ENCODE measurements around the gene AGAP2.

The AGAP2 gene

GRCh38 chr12:57777911-57778310 lies 39.4 kb upstream of the AGAP2 start:
- no peaks in the 10 kb centered on the region for H4K20me1 ChIP-seq (ENCODE audit: low read depth, low read length)
- no peaks in the 10 kb centered on the region for H3K9me3 ChIP-seq (ENCODE audit: insufficient read depth, low read length)
- no peak overlapping the region for H3K9ac ChIP-seq (ENCODE audit: low read length)
- 0 out of 2 replicates have a peak, but pooled peaks cover 5% of the 10 kb centered on the region for H3F3A ChIP-seq (ENCODE audit: insufficient read depth)
- TF ChIP-seq EZH2phosphoT487 (conservative IDR thresholded peaks at IDR 0.05; ENCODE audit: low read length) = no peak
- TF ChIP-seq CTCF (IDR thresholded peaks at IDR 0.05; ENCODE audit: insufficient read depth, low read length, poor library complexity, severe bottlenecking) = no peak
- no peaks in the 10 kb centered on the region for H3K9me2 ChIP-seq (replicated peaks; ENCODE audit: insufficient read depth, low read length)
- no peak overlapping the region for H3K27ac ChIP-seq (ENCODE audit: low read depth, low read length)
- peaks cover 3% of the 10 kb centered on the region for H3K79me2 ChIP-seq (ENCODE audit: insufficient read depth, low read length)
- no peaks in the 10 kb centered on the region for H3K36me3 ChIP-seq (ENCODE audit: low read length)
- H3K4me2 ChIP-seq (ENCODE audit: low read depth, low read length, poor library complexity, severe bottlenecking) = no peak overlapping the region
- H2AFZ ChIP-seq (ENCODE audit: low read depth, low read length, severe bottlenecking) = no peak overlapping the region
- no peak overlapping the region for H3K4me3 ChIP-seq (ENCODE audit: insufficient read depth, low read length, poor library complexity, severe bottlenecking)
- H3K27me3 ChIP-seq (ENCODE audit: low read length) = no peaks in the 10 kb centered on the region

- TF ChIP-seq EZH2phosphoT487 (conservative IDR thresholded peaks at IDR 0.05; ENCODE audit: low read length) = no peak
- TF ChIP-seq CTCF (IDR thresholded peaks at IDR 0.05; ENCODE audit: insufficient read depth, low read length, poor library complexity, severe bottlenecking) = no peak
- H3F3A ChIP-seq (ENCODE audit: insufficient read depth) = 0 out of 2 replicates have a peak, but pooled peaks cover 5% of the 10 kb centered on the region
- H3K79me2 ChIP-seq (ENCODE audit: insufficient read depth, low read length) = no peaks in the 10 kb centered on the region
- no peaks in the 10 kb centered on the region for H4K20me1 ChIP-seq (ENCODE audit: low read depth, low read length)
- no peak overlapping the region for H2AFZ ChIP-seq (ENCODE audit: low read depth, low read length, severe bottlenecking)
- H3K9me2 ChIP-seq (replicated peaks; ENCODE audit: insufficient read depth, low read length) = no peaks in the 10 kb centered on the region
- H3K36me3 ChIP-seq (ENCODE audit: low read length) = no peaks in the 10 kb centered on the region
- no peaks in the 10 kb centered on the region for H3K27me3 ChIP-seq (ENCODE audit: low read length)
- no peak overlapping the region for H3K4me2 ChIP-seq (ENCODE audit: low read depth, low read length, poor library complexity, severe bottlenecking)
- no peak overlapping the region for H3K4me3 ChIP-seq (ENCODE audit: insufficient read depth, low read length, poor library complexity, severe bottlenecking)
- H3K27ac ChIP-seq (ENCODE audit: low read depth, low read length) = no peak overlapping the region
- H3K9me3 ChIP-seq (ENCODE audit: insufficient read depth, low read length) = no peaks in the 10 kb centered on the region
- no peak overlapping the region for H3K9ac ChIP-seq (ENCODE audit: low read length)
Measured at GRCh38 chr12:57777367-57777766, 38.8 kb upstream of the AGAP2 start.

GRCh38 chr12:57776247-57776587 lies 37.7 kb upstream of the AGAP2 start:
- Histone ChIP-seq H3K36me3 (ENCODE audit: low read length) (no peaks in the 10 kb centered on the region), H3K4me3 (ENCODE audit: insufficient read depth, low read length, poor library complexity, severe bottlenecking) (no peak overlapping the region), H4K20me1 (ENCODE audit: low read depth, low read length) (no peaks in the 10 kb centered on the region), H3K27ac (ENCODE audit: low read depth, low read length) (no peak overlapping the region), H3K27me3 (ENCODE audit: low read length) (no peaks in the 10 kb centered on the region), H3K79me2 (ENCODE audit: insufficient read depth, low read length) (no peaks in the 10 kb centered on the region), H3K4me2 (ENCODE audit: low read depth, low read length, poor library complexity, severe bottlenecking) (no peak overlapping the region), H3F3A (ENCODE audit: insufficient read depth) (0 out of 2 replicates have a peak, but pooled peaks cover 5% of the 10 kb centered on the region), H3K9me3 (ENCODE audit: insufficient read depth, low read length) (no peaks in the 10 kb centered on the region), H3K9me2 (replicated peaks; ENCODE audit: insufficient read depth, low read length) (no peaks in the 10 kb centered on the region), H2AFZ (ENCODE audit: low read depth, low read length, severe bottlenecking) (no peak overlapping the region), H3K9ac (ENCODE audit: low read length) (no peak overlapping the region)
- no peak for TF ChIP-seq CTCF (IDR thresholded peaks at IDR 0.05; ENCODE audit: insufficient read depth, low read length, poor library complexity, severe bottlenecking)
- TF ChIP-seq EZH2phosphoT487 (conservative IDR thresholded peaks at IDR 0.05; ENCODE audit: low read length) = no peak

All from SU-DHL-6 (cell line).